Fibroblast of peridontal ligament (primary cell): Measurements from ENCODE around the gene RABEP1.

Experiments used
- DNase-seq: peaks from one replicate; pipeline ENCODE4 v3.0.0-alpha.2; 2010; ENCODE audit errors: extremely low read depth

Gene RABEP1

GRCh38 chr17:5269241-5269960 lies 12.7 kb upstream of the RABEP1 start:
- DNase-seq = no peak

GRCh38 chr17:5272322-5272721 lies 9.8 kb upstream of the RABEP1 start:
- no peak for DNase-seq

GRCh38 chr17:5282642-5283217 lies 646 bp downstream of the RABEP1 start:
- DNase-seq = peak; percentile 20

- DNase-seq = peak; percentile 14
These were observed 1.7 kb downstream of the RABEP1 start for GRCh38 chr17:5283571-5284315.

- no peak for DNase-seq
These were observed 2.6 kb downstream of the RABEP1 start for GRCh38 chr17:5284681-5285080.

GRCh38 chr17:5286846-5287245 lies 4.8 kb downstream of the RABEP1 start:
- DNase-seq = no peak

- no peak for DNase-seq
These were observed 9.7 kb downstream of the RABEP1 start for GRCh38 chr17:5291683-5292350.

- DNase-seq = no peak
These were observed 15.2 kb downstream of the RABEP1 start for GRCh38 chr17:5297245-5297644.

GRCh38 chr17:5299383-5299782 lies 17.3 kb downstream of the RABEP1 start:
- DNase-seq = peak; percentile 53

- no peak for DNase-seq
These were observed 22.6 kb downstream of the RABEP1 start for GRCh38 chr17:5304636-5305035.

GRCh38 chr17:5309851-5310250 lies 27.8 kb downstream of the RABEP1 start:
- no peak for DNase-seq

GRCh38 chr17:5325851-5326250 lies 43.8 kb downstream of the RABEP1 start:
- DNase-seq = no peak

- peak; percentile 21 for DNase-seq
These were observed 47.9 kb downstream of the RABEP1 start for GRCh38 chr17:5329784-5330557.

GRCh38 chr17:5330981-5331380 lies 48.9 kb downstream of the RABEP1 start:
- no peak for DNase-seq

GRCh38 chr17:5331506-5331905 lies 49.4 kb downstream of the RABEP1 start:
- peak; percentile 35 for DNase-seq

- DNase-seq = no peak
These were observed 62.8 kb downstream of the RABEP1 start for GRCh38 chr17:5344914-5345313.

- DNase-seq = no peak
These were observed 70.7 kb downstream of the RABEP1 start for GRCh38 chr17:5352681-5353289.

GRCh38 chr17:5354310-5354709 lies 72.2 kb downstream of the RABEP1 start:
- no peak for DNase-seq

GRCh38 chr17:5354886-5355415 lies 72.9 kb downstream of the RABEP1 start:
- peak; percentile 37 for DNase-seq

- DNase-seq = peak; percentile 83
These were observed 73.5 kb downstream of the RABEP1 start for GRCh38 chr17:5355421-5356129.
